Activated naive CD4-positive, alpha-beta T cell treated with anti-CD3 and anti-CD28 coated beads, Interleukin-2, amount 50 U/mL, for 72 hours (primary cell): ENCODE data around the gene SLC37A1. TPM values are rescaled to one million over a fixed set of nuclear protein-coding genes. Genes with fewer than 3 reads are reported as not detected.

Source experiments
- ATAC-seq, 2 donors: fragments of 150-1000 bp; cut with Tn5 transposase; 2 replicates each; pipeline ENCODE4 v1.10.0; 2021; ENCODE audit warnings: mild to moderate bottlenecking in 2 of 2, moderate library complexity in 2 of 2
- DNase-seq, 2 donors: peaks; one replicate each; pipeline ENCODE4 v3.0.0; 2021 to 2022; ENCODE audit warnings: low spot score in 2 of 2
- H3K27ac Mint-ChIP-seq, 2 donors: one replicate each; pipeline ENCODE4 v1.8.0; 2022; ENCODE audit warnings: mild to moderate bottlenecking in 2 of 2, mixed read lengths in 2 of 2
- H3K36me3 Mint-ChIP-seq, 2 donors: one replicate each; pipeline ENCODE4 v1.8.0; 2022; ENCODE audit warnings: mixed read lengths in 2 of 2
- H3K9me3 Mint-ChIP-seq, 2 donors: one replicate each; pipeline ENCODE4 v1.8.0; 2022; ENCODE audit warnings: mixed read lengths in 2 of 2
- total RNA-seq, 2 donors: library from RNA; stranded (reverse); gene quantifications; one replicate each; pipeline ENCODE4 v1.2.3, GENCODE V29; 2022

SLC37A1 gene
- total RNA-seq, 2 donors from 2014 or later, result 15.2 to 20.6 TPM

DNA sequence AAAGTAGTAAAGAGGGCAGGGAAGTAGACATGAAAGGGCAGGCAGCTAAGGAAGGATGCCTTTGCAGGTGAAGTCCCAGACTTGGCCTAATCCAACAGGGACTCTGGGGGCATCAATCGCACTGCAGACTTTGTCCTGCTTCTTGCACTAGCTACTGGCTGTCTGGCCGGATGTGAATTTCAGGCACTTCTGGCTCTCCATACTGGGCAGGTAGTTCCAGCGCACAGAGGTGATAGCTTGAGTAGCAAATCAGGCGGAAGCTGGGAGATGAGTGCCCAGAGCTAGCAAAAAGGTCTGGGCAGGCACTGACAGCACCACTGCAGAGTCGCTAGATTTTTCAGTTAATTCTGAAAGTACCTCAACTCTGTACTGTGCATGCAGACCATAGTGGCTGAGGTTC lies 18.6 kb upstream of the SLC37A1 start:
- ATAC-seq (no peak), DNase-seq (no peak)
- no peaks in the 10 kb centered on the region for H3K36me3 Mint-ChIP-seq
- peak overlapping the region in 1 of 2 donors; percentile 81 for H3K27ac Mint-ChIP-seq
- H3K9me3 Mint-ChIP-seq, result no peaks in the 10 kb centered on the region

DNA sequence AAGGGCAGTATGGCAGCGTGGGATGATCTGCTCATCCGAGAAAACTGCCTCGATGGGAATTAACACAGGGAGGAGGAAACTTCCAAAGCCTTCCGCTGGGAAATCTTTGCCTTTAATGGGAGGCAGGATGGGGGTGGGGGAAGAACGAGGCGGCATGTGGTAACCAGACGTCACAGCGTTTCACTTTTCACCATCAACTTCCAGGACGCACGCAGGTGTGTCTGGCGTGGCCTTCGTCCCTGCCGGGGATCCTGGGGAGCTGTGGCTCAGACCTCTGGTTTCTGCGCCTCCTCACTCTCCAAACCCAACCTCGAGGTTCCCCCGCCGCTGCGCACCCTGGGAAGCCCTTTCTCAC lies 17.9 kb upstream of the SLC37A1 start:
- peak overlapping the region; percentile 26 to 81 for H3K27ac Mint-ChIP-seq
- no peak for ATAC-seq
- no peaks in the 10 kb centered on the region for H3K9me3 Mint-ChIP-seq
- no peak for DNase-seq
- H3K36me3 Mint-ChIP-seq, result no peaks in the 10 kb centered on the region

DNA sequence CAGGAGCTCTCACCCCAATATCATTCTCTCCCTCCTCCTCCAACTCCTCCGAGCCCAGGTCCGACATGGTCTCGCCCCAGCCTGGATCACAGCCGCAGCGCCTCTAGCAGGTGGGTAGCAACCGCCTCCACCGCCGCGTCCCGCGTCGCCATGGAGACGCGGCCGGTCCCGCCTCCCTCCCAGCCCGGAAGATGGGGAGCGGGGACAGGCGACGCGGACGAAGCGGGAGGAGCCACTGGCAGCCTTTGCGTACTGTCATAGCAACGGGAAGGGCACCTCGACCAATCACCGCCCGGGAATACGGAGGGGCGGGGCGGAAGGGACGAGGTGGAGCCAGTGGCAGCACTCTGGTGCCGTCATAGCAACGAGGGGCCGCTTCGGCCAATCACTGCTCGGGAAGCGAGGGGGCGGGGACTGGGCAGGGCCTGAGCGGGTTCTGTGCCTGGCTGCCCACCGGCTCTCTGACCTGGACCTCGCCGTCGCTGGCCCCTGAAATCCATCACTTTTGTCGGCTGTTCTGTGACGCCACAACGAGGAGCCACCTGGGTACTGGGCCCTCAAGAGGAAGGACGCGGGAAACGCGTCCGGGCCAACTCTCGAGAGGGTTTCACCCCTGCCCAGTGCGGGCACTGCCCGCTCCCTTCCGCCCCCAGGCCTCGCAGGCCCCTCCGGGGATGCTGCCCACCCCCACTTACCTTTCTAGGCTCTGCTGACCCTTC lies 17.4 kb upstream of the SLC37A1 start, which contains the start of gene RSPH1:
TSS of gene RSPH1 (minus strand) at position 105 of the 719 bp plus-strand sequence. CDS start at position 67, 38 bp downstream.
- DNase-seq (peak; percentile 99), ATAC-seq (peak; percentile 98 to 99)
- peak within 1 kb of the TSS; percentile 81 to 92 for H3K27ac Mint-ChIP-seq
- H3K9me3 Mint-ChIP-seq, result no peaks in the 10 kb centered on the region
- no peaks in the 10 kb centered on the region for H3K36me3 Mint-ChIP-seq

DNA sequence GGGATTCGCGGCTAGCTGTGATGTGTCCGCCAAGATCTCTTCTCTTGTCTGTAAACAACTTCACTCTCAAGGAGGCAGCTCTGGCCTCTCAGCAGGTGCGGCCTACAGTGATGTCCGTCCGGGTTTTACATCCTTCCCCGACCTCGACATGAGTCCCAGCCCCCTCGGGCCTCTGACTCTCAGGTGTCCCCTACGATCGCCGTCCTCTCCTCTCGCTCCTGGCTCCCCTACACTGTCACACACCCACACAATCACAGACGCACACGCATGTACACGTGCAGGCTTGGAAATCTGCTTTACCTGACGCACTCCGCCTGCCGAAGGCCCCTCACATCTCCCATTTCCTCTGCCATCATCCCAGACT lies 16.8 kb upstream of the SLC37A1 start:
- no peaks in the 10 kb centered on the region for H3K36me3 Mint-ChIP-seq
- ATAC-seq (no peak), DNase-seq (no peak)
- peak overlapping the region; percentile 81 to 92 for H3K27ac Mint-ChIP-seq
- H3K9me3 Mint-ChIP-seq, result no peaks in the 10 kb centered on the region

DNA sequence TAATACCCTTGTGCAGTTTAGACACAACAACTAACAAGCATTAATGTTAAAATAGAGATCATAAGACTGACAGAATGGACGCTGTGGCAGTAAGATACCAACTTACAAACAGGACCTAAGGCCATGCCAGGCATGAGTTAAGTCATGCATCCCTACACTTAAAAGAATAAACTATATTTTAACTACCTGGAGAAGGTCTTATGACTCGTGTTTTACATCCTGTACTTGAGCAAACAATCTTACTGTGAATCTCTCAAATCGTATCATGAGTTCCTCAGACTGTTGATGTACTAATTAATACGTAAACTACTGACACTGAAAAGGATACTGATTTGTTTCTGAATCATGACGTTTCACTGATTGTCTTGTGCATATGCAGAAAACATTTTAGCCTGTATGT lies 15.6 kb upstream of the SLC37A1 start:
- Mint-ChIP-seq H3K27ac (no peak overlapping the region), H3K9me3 (no peaks in the 10 kb centered on the region), H3K36me3 (no peaks in the 10 kb centered on the region)
- DNase-seq, result no peak
- no peak for ATAC-seq

DNA sequence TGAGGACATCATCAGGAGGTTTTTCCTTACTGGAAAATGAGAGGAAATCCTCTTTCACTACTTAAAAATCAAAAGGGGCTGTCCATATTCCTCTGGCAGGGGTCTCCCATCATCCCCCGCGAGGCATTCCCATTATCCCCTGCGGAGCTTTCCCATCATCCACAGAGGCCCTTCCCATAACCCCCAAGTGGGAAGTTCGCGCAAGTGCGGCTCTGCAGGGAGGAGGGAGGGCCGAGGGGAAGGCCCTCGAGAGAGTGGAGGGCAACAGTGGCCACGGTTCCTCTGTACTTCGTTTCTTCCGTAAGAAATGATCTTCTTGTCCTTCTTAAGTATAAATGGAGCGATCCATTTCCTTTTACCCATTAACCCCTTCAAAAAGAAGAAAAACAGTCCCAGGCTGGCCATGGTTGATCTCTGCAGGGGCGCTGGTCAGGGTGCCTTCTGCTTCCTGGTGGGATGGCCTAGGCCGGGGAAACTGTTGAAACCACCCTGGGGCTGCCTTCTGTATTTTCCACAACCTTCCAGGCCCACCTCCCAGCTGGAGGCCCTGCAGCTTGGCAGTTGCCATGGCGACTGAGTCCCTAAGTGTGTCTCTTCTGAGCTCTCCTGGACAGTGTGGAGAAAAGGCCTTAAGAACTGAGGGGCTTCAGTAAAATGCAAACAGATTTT lies 14.1 kb upstream of the SLC37A1 start:
- Mint-ChIP-seq H3K9me3 (no peaks in the 10 kb centered on the region), H3K36me3 (no peaks in the 10 kb centered on the region), H3K27ac (no peak overlapping the region)
- no peak for DNase-seq
- no peak for ATAC-seq

DNA sequence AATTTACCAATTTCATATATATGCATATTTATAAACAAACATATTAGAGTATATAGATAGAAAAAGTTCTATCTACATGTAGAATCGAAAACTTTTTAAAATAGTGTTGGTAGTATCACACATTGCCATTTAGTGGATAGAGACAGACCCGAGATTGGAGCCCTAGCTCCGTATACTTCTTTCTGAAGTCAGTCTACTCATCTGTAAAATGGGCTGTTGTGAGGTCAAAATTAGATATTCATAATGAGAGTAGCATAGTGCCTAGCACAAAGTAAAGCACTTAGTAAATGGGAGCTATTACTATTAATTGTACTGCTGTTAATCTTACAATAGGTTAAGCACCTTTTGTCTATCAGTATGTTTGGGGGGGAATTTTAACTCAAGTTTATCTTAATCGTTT lies 13.4 kb upstream of the SLC37A1 start:
- ATAC-seq (no peak), DNase-seq (no peak)
- H3K9me3 Mint-ChIP-seq, result no peaks in the 10 kb centered on the region
- H3K36me3 Mint-ChIP-seq, result no peaks in the 10 kb centered on the region
- no peak overlapping the region for H3K27ac Mint-ChIP-seq

DNA sequence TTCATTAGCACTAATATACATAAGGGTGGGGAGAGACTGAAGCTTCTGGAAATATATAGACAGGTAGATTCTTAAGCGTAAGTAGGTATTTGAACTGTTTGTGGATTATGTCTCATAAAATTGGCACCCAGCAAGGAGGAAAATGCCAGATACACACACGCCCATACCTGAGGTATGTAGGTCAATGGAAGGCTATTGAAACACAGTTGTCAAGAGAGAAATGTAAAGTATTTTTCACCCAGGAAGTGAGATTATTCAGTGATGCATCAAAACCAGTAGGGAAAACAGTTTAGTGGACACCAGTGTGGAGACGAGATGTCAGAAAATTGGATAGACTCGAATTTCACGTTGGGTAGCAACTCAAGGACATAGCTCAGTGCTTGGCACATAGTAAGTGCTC lies 12.9 kb upstream of the SLC37A1 start:
- Mint-ChIP-seq H3K27ac (no peak overlapping the region), H3K9me3 (no peaks in the 10 kb centered on the region), H3K36me3 (no peaks in the 10 kb centered on the region)
- no peak for DNase-seq
- no peak for ATAC-seq

DNA sequence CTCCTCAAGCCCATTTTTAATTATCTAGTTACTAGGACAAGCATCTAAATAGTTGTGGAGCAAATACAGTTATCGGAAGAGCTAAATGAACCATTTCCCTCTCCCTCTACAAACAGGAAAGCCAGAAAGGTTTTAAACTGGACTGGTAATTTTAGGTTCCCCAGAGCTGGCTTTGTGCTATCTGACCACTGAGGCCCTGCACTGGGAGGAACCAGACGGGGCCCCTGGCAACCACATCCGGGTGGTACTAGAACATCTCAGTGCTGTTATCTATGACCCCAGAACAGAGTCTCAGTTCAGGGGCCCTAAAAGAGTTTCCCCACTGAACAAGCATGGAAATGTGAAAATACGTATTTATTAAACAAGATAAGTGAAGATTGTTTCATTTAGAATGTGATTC lies 9.9 kb upstream of the SLC37A1 start:
- no peaks in the 10 kb centered on the region for H3K36me3 Mint-ChIP-seq
- H3K9me3 Mint-ChIP-seq, result no peaks in the 10 kb centered on the region
- peak overlapping the region in 1 of 2 donors; percentile 6 for H3K27ac Mint-ChIP-seq
- no peak for DNase-seq
- no peak for ATAC-seq

DNA sequence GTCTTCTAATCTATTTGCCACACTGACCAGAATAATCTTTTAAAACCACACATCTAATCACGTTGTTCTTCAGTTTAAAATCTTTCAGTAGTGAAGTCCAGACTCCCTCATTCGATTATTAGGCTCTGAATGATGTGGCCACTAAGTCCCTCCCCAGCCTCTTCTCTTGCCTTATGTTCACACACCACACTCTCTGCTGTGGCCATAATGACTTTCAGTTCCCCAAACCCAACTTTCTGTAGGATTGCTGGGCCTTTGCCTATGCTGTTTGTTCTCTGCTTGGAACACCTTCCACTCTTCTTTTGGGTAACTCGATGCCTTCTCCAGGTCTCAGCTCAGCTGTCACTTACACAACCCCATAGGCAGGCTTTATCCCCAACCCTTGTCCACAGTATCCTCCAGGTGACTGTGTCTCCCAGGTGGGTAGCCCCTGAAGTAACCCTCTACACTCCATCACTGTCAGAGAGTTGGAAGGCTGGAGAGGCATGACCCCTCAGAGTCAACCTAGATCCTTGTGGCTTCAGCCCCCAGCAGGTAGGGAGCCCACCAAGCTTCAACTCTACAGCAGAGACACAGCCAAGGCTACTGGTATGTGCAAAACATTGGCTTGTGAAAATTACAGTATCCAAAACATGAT lies 8.4 kb upstream of the SLC37A1 start:
- DNase-seq, result no peak
- no peaks in the 10 kb centered on the region for H3K9me3 Mint-ChIP-seq
- no peak overlapping the region for H3K27ac Mint-ChIP-seq
- no peaks in the 10 kb centered on the region for H3K36me3 Mint-ChIP-seq
- ATAC-seq, result no peak

DNA sequence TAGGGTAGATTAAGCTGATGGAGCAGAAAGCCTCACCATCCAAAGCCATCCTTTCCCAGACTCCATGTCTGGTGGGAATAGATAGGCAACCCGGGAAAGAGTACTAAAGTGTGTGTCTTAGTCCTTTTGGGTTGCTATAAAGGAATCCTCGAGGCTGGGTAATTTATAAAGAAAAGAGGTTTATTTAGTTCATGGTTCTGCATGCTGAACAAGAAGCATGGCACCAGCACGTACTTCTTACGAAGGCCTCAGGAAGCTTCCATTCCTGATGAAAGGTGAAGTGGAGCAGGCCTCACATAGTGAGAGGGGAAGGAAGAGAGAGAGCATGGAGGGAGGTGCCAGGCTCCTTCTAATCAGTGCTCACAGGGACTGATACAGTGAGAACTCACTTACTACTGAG lies 6.2 kb upstream of the SLC37A1 start:
- no peaks in the 10 kb centered on the region for H3K36me3 Mint-ChIP-seq
- no peak for ATAC-seq
- H3K27ac Mint-ChIP-seq, result no peak overlapping the region
- DNase-seq, result no peak
- H3K9me3 Mint-ChIP-seq, result no peaks in the 10 kb centered on the region

DNA sequence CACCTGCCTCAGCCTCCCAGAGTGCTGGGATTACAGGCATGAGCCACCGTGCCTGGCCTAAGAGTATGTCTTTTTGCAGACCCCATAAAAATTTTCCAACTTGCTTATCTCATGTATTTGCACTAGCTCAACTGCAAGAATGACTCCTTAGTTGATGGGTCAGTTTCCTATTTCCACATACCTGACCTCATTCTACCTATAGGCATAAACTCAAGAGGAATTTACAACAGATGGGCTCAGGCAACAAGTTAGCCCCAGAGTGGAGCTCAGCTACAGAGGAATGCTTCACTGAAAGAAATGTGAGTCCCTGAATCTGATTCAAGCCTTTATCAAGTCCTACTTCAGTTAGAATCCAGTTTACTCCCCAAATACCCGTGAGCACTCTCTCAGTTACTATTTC lies 5.3 kb upstream of the SLC37A1 start:
- DNase-seq (no peak), ATAC-seq (no peak)
- H3K9me3 Mint-ChIP-seq, result no peaks in the 10 kb centered on the region
- no peak overlapping the region for H3K27ac Mint-ChIP-seq
- H3K36me3 Mint-ChIP-seq, result no peaks in the 10 kb centered on the region

DNA sequence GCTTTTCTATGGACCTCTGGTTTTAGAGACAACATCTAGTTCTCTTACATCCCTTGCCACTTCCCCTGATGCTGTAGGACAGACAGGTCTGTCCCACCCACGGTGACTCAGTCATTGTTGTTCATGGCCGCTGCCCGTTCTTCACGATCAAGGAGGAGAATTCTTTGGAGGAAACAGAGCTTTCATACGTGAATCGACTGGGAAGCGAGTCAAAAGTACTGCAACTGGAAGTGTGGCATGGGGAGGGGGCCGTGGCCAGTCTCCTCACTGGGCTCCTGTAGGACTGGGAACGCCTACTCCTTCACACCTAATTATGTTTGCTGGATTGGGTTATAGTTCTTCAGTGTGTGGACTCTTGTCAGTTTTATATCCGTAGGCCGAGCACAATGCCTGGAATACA lies 4.4 kb upstream of the SLC37A1 start:
- Mint-ChIP-seq H3K9me3 (no peaks in the 10 kb centered on the region), H3K36me3 (no peaks in the 10 kb centered on the region), H3K27ac (no peak overlapping the region)
- DNase-seq, result no peak
- no peak for ATAC-seq

DNA sequence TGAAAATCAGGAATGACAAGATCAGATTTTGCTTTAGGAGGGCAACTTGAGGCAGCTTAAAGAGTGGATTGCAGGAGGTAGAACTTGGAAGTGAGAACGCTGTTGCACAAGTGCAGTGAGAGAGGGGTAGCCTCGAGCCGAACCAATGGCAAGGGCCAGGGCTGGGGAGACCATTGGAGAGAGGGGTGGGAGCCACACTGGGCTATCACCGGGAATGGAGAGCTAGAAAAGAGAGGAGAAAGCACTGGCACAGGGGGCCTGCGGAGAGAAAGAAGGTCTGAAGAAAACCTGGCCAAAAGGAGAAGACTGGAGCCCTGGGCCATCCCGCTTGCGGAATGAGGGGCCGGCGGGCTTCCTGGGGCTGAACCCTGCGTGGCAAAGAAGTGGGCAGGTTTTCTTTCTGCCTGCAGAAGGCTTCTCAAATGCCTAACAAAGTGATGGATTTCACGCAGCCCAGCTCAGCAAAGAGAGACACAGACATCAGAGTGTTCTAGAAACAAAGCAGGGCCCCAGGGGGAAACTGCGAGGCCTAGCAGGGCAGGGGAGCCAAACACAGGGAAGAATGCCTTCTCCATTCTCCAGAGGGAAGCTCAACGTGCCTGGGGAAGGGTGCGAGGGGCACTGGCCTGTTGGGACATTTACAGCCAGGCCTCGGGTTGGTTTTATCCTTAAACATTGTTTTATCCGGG lies 1.2 kb upstream of the SLC37A1 start:
- ATAC-seq (no peak), DNase-seq (no peak)
- Mint-ChIP-seq H3K9me3 (no peaks in the 10 kb centered on the region), H3K27ac (peak overlapping the region; percentile 9 to 86), H3K36me3 (peaks cover 0 to 8% of the 10 kb centered on the region in 2 donors)

DNA sequence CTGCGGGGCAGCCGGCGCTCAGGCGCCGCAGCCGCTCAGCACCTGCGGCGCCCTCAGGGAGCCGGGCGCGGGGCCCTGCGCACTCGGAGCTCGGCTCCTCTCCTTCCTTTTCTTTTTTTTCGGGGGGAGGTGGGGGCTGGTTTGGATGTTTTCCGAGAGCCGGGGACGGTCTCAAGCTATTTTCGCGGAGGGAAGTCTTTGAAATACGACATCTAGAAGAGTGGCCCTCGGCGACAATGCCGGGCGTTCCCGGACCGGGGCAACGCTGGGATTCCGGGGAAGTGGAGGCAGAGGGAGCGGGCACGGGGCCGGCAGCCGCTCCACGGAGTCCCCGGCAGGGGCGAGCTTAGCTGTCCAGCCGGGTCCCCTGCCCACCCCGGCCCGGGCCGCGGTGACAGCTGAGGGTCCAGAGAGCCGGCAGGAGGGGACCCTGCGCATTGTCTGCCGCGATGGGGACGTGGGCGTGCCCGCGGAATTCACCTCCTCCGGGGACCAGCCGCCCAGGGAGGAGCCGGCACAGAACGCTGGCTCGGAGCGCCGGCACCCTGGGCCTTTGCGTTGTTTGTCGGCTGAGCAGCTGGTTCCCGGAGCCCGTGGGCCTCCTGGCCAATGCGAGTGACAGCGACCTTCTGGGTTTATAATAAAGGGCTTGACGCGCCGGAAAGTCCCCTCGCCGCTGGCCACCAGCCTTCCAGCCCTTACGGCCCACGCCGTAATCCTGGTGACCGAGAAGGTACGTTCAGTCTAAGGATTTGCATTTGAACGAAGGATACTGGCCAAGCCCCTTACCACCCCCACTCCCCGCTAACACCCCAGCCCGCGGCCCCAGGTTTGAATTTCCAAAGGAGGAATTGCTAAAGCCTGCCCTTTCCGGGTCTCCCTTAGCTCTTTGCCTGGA lies 582 bp downstream of the SLC37A1 start:
- ATAC-seq (peak; percentile 74 to 79), DNase-seq (peak; percentile 60 to 71)
- Mint-ChIP-seq H3K27ac (peak overlapping the region; percentile 17 to 79), H3K36me3 (peaks cover 0 to 8% of the 10 kb centered on the region in 2 donors), H3K9me3 (no peaks in the 10 kb centered on the region)

DNA sequence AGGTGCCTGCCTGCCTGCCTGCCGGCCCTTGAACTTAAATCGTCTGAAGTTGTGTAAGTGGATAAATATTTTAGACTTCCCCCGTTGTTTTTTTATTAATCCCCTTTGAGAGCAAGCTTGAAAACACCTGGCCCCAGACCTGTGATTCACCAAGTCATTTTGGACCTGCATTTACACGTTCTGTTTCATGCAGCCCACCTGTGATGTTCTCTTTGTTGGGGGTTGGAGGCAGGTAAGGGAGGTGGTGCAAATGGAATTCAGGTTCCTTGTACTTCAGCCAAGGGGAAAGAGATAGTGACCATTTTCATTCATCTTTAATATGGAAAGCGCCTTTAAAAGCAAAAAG lies 1.2 kb downstream of the SLC37A1 start:
- DNase-seq (no peak), ATAC-seq (peak in 1 of 2 donors; percentile 12)
- Mint-ChIP-seq H3K27ac (peak overlapping the region; percentile 17 to 79), H3K9me3 (no peaks in the 10 kb centered on the region), H3K36me3 (peaks cover 3 to 11% of the 10 kb centered on the region in 2 donors)
